Measurements from ENCODE around the gene RFX5. TPM values are rescaled to one million over a fixed set of nuclear protein-coding genes. Genes with fewer than 3 reads are reported as not detected.
A peak's percentile ranks its signal among the peaks of the same experiment; 100 is the strongest.
"Not testable (repeated sequence)": the region's sequence is repeated elsewhere in the genome, so short reads cannot be mapped to it uniquely, and the experiment has no call there.

RFX5 gene
- 30.1 TPM for total RNA-seq

DNA sequence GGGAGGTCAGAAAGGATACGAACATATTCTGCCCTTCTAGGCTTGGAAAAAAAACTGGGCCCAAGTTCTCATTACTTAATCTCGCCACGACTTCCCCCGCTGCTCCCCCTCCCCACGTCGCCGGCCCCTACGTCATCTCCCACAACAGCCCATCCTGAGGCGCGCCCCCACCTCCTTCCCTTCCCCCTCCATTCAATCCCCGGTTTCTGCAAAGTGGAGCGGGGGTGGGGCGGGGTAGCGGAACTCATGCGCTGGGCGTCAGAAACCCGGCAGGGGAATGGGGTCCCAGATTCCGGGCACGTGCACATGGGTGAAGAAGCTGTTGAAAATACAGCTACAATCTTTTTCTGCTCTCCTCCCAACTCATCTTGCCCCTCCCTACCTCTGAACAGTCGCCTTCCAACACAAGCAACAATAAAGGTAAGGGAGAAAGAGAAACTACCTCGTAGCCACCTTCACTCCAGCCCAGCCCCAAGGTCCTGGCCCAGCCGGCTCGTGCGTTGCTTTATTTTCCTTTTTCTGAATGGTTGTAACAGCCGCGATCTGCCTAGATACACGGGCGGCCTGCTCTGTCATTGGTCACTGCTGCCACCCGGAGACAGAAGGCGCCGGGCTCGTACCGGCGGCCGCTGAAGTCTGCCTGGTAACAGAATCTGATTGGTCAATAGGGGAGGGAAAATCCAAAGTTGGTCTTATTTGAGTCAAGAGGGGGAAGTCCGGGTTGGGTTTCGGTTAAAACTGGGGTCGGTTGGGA, at the start of gene RFX5:
Gene RFX5, minus strand, starts transcription at position 484 of the 754 bp plus-strand sequence. CDS start 932 bp downstream, outside the sequence.
- DNase-seq = peak; percentile 99

DNA sequence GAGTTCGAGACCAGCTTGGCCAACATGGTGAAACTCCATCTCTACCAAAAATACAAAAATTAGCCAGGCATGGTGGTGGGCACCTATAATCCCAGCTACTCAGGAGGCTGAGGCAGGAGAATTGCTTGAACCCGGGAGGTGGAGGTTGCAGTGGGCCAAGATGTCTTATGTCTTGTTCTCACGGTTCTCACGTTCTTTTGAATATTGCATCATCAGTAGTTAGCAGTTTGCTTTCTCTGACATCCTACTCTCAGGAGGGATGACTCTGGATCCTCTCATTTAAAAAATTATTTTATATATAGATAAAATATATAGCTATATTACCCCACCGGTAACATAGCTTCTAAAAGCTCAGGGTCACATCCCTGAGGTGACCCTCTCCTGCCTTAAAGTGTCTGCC, 49.2 kb upstream of the RFX5 start:
- not testable (repeated sequence) for DNase-seq

DNA sequence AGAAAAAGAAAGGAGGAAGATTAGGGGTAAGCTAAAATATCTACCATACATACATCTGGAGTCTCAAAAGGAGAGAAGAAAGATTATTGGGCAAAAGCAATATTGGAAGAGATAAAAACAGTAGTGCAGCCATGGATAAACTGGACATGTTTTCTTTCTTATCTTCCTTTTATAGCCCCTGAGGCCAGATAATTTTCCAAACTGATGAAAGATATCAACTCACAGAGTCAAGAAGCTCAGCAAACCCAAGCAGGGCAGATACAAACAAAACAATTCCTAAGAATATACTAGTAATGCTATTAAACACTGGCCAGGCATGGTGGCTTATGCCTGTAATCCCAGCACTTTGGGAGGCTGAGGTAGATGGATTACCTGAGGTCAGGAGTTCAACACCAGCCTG, 46.5 kb upstream of the RFX5 start:
- no peak for DNase-seq

DNA sequence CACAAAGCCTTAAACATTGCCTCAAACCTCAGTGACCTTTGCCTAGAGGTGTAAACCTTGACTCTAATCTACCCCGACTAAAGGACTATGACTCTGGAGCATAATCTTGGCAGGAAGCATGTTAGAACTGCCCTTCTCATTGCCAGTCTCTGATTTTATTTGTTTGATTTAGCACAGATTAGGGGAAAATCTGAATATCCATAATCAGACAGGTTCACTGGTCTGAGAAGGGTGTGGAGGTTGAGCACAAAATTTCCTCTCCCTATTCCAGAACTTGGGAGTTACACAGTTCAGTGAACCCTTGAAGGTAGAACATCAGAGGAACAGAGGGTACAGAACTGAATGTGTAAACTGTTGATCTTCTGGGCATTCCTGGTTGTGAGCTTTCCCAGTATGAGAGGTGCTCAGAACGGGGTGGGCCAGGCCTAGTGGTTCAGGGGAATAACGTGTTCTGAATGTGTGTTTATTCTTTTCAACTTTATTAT, 44.1 kb upstream of the RFX5 start:
- no peak for DNase-seq

- DNase-seq = not testable (repeated sequence)
Measured at GRCh38 chr1:151390221-151391078, 43.4 kb upstream of the RFX5 start.

- DNase-seq = no peak
Measured at GRCh38 chr1:151386002-151386401, 39.0 kb upstream of the RFX5 start.

DNA sequence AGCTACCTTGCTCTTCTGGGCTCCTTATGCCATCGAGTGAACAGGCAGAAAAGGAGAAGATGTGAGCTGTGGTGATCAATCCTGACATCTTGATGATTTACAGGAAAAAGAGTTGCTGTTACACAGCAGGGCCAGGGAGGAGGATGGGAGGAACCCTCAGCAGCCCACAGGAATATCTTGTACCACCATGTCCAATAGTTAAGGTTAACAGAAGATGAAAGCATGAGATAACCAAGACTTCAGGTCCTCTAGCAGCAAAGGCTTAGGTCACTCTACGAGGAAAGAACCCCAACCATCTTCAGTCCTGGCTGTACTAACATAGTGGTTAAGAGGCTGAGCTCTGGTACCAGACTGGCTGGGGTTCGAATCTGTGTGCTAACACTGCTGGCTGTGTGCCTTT, 37.5 kb upstream of the RFX5 start:
- DNase-seq = no peak

DNA sequence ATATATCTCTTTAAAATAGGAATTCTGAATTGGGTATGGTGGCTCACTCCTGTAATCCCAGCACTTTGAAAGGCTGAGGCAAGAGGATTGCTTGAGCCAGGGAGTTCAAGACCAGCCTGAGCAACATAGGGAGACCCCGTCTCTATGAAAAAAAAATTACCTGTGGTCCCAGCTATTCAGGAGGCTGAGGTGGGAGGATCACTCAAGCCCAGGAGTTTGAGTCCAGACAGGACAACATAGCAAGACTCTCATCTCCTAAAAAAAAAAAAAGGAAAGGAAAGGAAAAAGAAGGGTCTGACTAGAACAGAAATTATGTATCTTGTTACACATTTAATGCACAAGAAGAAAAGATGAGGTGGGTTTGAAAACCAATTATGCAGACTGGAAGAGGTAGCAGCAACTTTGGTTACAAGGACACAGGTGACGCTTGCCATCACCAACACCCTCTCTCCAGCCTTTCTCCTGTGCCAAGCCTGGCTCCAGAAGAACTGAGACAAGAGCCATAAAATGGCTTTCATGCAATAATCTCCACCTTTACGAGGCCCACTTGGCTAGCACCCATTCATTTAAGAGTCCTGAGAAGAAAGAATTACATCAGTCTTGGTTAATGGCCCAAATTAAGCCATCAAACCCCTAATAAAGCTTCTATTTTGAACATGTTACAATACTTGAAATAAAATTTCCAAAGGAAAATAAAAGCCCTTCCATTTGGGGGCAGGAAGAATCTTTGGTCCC, 30.3 kb upstream of the RFX5 start:
- no peak for DNase-seq

DNA sequence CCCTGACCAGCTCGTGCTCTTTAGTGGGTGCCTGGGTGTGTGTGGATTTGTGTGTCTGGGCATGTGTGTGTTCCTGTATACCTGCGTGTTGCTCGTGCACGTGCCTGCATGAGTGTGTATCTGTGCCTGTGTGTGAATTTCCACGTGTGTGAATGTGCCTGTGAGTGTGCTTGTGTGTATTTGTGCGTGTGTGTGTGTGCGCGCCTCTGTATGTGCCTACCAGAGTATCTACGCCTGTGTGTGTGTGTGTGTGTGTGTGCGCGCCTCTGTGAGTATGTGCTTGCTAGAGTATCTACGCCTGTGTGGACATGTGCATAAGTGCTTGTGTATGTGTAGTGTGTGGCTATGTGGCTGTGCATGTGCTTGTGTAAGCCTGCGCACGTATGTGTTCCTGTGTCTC, 26.1 kb upstream of the RFX5 start:
- DNase-seq = no peak

- peak; percentile 93 for DNase-seq
Measured at GRCh38 chr1:151372058-151372934, 25.2 kb upstream of the RFX5 start, which contains the start of gene SELENBP1. TSS of gene SELENBP1 (minus strand) at chr1:151372705. CDS start at chr1:151372641, 64 bp downstream.

DNA sequence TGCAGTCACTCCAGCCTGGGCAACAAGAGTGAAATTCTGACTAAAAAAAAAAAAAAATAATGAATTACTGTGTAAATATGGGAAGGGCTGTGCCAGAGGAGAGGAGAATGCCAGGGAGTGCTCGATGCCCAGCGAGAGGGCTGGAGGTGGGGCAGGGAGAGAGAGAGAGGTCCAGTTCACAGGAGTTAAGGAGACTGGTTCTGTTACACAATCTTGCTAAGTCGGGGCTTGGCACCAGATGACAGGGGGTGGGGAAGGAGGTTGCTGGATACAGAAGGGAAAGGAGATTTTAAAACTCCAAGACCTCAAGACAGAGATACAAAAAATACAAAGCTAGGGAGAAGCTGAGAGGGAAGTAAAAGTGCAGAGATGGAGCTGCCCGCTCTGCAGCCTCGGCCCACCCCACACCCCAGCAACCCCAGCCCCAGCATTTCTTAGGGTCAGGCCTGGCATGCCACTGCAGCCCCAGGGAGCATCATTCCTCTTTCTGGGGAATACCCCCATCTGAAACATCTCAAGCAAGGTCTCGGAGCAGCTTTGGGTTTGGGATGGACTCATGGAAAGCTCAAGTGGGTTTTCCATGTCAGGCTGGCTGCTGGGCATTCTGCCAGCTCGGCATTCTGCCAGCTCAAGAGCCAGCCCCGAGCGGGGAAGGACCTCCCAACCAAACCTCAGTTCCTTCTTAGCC, 24.5 kb upstream of the RFX5 start:
- peak; percentile 92 for DNase-seq

DNA sequence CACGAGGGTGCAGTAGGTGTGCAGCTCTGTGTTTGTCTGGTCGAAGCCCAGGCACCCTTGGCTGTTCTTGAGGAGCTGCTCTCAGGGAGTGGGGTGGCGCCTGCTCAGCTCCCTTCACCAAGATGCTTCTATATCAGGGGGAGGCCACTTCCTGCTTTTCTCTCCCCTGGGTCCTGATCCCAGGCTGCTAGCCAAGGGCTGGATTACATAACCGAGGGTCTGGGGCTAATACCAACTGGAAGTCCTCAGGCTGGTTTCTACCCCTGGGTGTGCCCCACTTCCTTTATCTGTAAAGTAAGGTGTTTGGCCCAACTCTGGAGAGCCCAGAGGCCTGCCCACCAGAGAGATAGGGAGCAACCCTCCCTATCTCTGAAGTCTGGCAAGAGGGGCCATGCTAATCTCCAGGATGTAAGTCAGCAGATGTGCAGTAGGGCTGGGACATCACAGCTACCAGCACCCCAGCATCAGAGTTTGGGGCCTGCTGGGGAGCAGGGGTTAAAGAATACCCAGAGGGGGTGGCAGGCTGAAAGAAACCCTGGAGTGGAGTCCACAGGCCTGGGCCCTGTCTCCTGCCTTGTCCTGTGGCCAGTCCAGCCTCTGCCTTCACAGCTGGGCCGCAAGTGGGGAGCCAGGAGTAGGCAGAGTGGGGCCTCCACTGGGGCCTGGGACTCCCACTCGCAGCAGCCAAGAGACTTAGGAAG, 23.3 kb upstream of the RFX5 start:
- DNase-seq = peak; percentile 20

- DNase-seq = no peak
Measured at GRCh38 chr1:151369621-151370048, 22.6 kb upstream of the RFX5 start.

- no peak for DNase-seq
Measured at GRCh38 chr1:151369302-151369610, 22.2 kb upstream of the RFX5 start.

GRCh38 chr1:151368393-151369301, 21.6 kb upstream of the RFX5 start:
- DNase-seq = no peak

- peak; percentile 49 for DNase-seq
Measured at GRCh38 chr1:151367658-151368392, 20.8 kb upstream of the RFX5 start.

GRCh38 chr1:151364996-151365395, 17.9 kb upstream of the RFX5 start:
- DNase-seq = no peak

Measured in tongue (tissue), 2 donors.